ENCODE data around the gene FBXO44. TPM values are rescaled to one million over a fixed set of nuclear protein-coding genes. Genes with fewer than 3 reads are reported as not detected.

The FBXO44 gene, protein sequence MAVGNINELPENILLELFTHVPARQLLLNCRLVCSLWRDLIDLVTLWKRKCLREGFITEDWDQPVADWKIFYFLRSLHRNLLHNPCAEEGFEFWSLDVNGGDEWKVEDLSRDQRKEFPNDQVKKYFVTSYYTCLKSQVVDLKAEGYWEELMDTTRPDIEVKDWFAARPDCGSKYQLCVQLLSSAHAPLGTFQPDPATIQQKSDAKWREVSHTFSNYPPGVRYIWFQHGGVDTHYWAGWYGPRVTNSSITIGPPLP
- 12.8 and 13.7 TPM in 2 replicates for total RNA-seq

DNA sequence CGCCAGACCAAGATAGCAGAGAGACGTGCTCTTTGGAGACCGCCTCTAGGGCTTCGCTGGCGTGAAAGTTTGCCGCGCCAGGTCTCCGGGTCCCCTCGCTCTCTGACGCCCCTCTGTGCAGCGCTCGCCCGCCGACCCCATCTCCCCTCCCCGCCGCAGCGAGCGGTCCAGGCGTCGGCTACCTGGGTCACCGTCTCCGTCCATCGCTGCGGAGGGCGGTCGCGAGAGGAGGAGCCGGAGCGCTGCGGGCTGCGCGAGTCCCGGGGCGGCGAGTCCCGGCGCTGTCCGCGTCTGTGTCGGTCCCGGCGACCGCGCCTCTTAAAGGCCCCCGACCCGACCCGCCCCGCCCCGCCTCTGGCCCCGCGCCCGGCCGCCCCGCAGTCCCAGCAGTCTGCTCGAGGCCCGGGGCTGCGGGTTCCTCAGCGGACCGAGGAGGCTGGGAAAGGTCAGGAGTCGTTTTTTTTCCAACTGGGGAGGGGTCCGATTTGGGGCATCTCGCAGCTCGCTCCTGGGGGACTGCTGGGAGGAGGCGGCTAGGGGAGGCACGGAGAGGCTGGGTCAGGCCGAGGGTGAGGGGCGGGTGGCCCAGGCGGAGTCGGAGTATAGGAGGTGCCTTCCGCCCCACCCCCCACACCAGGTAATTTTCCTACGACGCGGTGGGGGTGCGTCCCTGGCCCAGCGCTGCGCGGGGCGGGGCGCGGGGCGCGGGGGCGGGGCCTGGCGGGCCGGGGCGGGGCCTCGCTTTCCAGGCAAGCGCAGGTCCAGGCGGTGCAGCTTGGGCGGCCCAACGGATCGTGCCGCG lies at the start of gene FBXO44, which contains the start of gene FBXO2:
TSS of gene FBXO44 (plus strand) at position 741 of the 802 bp plus-strand sequence. CDS start 959 bp downstream, outside the sequence.
TSS of gene FBXO2 (minus strand) at position 293 of the 802 bp plus-strand sequence. CDS start at position 204, 89 bp downstream.

DNA sequence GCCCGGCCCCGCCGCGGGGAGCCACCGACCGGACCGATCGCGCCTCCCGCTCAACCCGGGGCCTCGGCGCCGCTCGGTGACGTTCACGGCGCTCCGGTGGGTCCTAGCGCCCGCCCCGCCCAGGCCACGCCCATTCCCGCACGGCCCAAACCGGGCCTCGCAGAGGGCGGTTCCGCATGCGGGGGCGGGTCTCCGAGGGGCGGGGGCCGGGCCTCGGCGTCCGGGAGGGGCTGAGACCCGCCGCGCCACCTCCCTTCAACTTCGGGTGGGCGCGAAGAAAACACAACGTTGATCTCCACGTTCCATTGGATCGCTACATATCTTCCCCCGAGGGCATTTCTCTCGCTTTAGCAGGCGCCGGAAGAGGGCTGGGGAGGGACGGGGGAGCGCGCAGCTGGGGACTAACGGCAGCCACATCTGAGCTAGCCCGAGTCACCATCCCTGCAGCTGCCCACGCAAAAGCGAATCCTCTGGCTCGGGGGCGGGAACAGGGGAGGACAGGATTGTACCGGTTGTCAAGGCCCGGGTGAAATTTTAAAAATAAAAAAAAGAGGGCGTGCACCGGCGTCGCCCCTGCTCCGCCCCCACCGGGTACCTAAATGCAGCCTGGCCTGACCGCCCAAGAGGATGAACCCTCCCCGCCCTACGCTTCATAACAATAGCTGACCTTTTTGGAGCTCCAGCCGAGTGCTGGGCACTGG lies 26.5 kb downstream of the FBXO44 start, which contains the start of gene MAD2L2:
TSS of gene MAD2L2 (minus strand) at position 78 of the 701 bp plus-strand sequence. CDS start 547 bp downstream, outside the sequence.

DNA sequence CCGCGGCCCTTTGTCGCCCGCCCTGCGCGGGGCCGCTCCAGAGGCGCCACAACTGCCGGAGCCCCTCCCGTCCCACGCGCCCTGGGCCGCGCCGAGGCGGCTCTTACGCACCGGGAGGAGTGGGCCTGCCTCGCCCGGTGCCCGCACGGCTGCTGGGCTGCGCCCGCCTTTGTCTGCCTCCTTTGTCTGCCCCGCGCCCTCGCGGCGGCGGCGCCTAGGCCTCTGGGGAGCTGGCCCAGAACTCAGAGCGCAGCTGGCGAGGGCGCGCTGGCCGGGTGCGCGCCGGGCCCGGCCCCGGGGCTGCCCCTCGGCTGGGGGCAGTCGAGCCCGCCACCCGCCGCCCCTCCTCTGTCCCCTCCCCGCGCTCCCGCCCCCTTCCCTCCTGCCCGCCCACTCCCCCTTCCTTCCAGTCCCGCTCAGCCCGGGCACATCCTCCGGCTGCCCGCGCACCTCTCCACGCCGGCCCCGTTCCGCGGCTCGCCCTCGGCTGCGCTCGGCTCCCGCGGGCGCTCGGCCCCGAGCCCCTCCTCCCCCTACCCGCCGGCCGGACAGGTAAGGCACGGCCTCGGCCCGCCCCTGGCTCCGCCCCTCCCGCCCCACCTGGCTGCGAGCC lies 36.7 kb downstream of the FBXO44 start, which contains the start of gene DRAXIN:
TSS of gene DRAXIN (plus strand) at position 409 of the 613 bp plus-strand sequence. CDS start 14,549 bp downstream, outside the sequence.

Other genes with a start within 250 kb of the FBXO44 start
- under 0.01 TPM in 2 replicates for gene DISP3, start 175.7 kb upstream of the FBXO44 start, total RNA-seq
- 1.7 and 2.8 TPM in 2 replicates for gene FBXO2, start 448 bp upstream of the FBXO44 start, total RNA-seq
- gene FBXO6, start 9.3 kb downstream of the FBXO44 start, total RNA-seq = 8.0 and 8.3 TPM in 2 replicates
- 31.5 and 32.6 TPM in 2 replicates for gene MAD2L2, start 26.3 kb downstream of the FBXO44 start, total RNA-seq
- not detected in 2 replicates for gene DRAXIN, start 36.8 kb downstream of the FBXO44 start, total RNA-seq
- gene AGTRAP, start 81.3 kb downstream of the FBXO44 start, total RNA-seq = 49.1 and 64.1 TPM in 2 replicates
- gene C1orf167, start 107.3 kb downstream of the FBXO44 start, total RNA-seq = 0.57 and 1.0 TPM in 2 replicates
- 26.2 and 33.7 TPM in 2 replicates for gene MTHFR, start 151.1 kb downstream of the FBXO44 start, total RNA-seq
- 8.0 and 11.6 TPM in 2 replicates for gene CLCN6, start 151.3 kb downstream of the FBXO44 start, total RNA-seq
- gene NPPA, start 192.9 kb downstream of the FBXO44 start, total RNA-seq = not detected in 2 replicates
- not detected in 2 replicates for gene NPPB, start 204.1 kb downstream of the FBXO44 start, total RNA-seq

All from smooth muscle cell of bladder (primary cell).